ENCODE results near the gene HDAC5.

Gene HDAC5

DNA sequence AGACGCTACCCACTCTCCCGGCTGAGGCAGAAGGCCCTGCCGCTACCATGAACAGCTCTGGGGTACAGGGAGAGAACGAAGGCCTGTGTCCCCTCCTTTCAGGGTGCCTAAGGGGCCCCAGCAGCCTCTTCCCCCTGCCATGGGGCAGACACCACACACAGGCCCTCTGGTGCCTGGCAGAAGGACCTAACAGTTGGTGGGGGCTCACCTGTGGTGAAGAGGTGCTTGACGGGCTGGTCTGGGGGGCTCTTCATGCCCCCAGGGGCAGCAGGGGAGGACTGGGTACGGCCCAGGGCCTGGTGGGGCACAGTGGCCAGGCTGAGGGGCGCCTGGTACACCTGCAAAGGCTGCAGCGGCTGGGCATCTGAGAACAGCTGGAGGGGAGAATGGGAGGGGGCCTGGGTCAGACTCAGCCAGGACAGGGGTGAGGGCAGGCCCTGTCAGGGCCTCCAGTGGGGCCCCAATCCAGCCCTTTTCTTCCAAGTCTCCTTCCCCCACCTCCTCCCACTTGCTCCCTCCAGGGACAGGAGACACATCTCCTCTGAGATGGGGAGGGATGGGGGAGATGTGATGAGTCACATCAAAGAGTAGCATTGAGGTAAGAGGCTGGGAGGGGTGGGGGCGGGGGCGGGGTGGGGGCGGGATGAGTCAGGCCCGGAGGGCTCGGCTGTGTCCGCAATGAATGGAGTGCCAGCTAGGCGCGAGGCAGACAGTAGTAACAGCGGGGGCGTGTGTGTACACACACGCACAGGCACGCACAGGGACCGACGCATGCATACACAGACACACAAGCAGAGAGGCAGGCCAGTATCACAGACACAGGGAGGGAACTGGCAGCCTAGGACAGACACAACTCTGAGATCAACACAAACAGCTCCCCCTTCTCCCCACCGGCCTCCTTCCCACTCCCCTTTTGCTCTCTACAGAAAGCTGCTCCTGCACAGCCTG, 36.8 kb downstream of the HDAC5 start:
- DNase-seq (ENCODE audit: low spot score), result peak; percentile 61

- DNase-seq (ENCODE audit: low spot score), result no peak
Measured at GRCh38 chr17:44085908-44086307, 37.5 kb downstream of the HDAC5 start.

DNA sequence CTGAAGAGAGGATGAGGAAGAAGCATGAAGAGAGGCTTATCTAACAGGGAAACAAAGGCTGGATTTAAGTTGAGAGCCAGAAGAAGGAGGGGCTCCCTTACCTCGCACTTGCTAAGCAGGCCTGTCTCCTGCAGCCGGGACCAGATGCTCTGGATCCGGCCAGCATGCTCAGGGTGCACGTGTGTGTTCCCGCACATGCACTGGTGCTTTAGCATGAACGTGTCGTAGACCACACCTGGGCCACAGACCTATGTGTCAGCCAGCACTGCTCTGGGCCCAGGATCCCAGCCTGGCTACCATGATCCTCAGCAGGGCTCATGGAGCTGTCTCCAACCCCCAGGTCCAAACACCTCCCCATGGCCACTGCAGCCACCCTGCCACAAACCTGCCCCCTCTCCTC, 38.5 kb downstream of the HDAC5 start:
- DNase-seq (ENCODE audit: low spot score), result no peak

DNA sequence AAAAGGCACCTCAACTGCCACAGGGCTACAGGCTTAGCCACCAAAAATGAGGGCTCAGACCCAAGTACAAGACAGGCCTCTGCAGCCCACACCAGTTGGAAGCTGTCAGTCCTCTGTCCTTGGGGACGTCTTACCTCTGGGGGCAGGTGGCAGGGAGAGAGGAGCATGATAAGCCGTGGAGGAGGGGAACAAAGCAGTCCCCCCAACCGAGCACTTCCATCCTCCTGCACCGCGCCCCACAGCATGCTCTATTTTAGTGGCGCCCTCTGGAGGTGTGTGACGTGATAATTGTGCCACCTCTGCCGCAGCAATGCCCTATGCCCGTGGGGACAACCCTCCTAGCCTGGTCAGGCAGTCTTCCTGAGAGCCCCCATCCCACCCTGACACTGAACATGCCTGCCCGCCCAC, 39.3 kb downstream of the HDAC5 start:
- DNase-seq (ENCODE audit: low spot score), result no peak

DNA sequence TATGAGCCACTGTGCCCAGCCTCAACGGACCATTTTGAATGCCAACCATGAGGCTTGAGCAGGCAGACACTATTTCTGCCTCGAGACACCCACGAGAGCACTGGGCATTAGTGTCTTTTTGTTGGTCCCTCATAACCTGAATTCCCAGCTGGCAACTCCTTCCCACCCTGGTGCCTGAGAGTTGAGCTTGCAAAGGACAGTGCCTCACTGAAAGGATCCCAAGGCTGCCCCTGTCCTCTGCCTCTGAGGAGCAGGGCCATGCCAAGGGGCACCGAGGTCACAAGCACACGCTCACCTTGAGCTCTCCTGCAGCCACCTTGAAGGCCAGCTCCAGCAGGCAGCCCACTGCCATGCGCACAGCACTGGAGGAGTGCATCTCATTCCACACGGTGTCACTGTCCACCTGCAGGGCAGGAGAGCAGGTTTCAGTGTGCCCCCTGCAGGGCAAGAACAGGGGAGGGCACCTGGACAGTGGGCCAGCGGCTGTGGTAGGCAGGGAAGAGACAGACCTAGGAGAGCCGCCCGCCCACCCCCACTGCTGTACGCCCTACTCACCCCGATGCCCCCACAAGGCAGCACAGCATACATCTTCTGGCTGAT, 40.1 kb downstream of the HDAC5 start:
- no peak for DNase-seq (ENCODE audit: low spot score)

DNA sequence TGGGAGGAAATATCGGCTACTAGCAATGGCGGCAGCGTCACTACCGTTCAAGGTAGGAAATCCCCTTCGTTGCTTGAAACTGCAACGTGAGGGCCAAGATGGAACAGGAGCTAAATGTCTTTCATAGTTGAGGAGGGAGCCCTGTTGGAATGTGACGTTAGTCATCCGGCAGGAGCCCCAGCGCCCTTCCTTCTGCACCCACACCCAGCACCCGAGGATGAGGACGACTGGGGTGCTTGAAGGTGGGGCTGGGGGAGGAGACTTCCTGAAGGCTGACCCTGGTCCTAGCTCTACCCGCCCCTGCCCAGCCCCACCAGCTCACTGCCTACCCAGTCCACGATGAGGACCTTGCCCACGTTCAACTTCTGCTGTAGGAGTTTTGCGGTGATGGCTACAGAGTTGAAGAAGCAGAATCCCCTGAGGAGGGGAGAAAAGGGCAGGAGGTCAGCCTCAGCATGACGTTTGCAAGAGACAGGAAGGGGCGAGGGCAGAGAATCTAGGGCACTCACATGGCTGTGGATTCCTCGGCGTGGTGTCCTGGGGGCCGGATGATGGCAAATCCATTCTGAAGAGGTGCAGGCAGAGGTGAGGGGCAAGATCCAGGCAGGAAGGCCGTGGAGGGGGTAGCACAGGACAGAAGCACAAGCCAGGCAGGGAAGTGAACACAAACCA, 41.0 kb downstream of the HDAC5 start:
- no peak for DNase-seq (ENCODE audit: low spot score)

- DNase-seq (ENCODE audit: low spot score), result no peak
Measured at GRCh38 chr17:44081681-44082080, 41.8 kb downstream of the HDAC5 start.

DNA sequence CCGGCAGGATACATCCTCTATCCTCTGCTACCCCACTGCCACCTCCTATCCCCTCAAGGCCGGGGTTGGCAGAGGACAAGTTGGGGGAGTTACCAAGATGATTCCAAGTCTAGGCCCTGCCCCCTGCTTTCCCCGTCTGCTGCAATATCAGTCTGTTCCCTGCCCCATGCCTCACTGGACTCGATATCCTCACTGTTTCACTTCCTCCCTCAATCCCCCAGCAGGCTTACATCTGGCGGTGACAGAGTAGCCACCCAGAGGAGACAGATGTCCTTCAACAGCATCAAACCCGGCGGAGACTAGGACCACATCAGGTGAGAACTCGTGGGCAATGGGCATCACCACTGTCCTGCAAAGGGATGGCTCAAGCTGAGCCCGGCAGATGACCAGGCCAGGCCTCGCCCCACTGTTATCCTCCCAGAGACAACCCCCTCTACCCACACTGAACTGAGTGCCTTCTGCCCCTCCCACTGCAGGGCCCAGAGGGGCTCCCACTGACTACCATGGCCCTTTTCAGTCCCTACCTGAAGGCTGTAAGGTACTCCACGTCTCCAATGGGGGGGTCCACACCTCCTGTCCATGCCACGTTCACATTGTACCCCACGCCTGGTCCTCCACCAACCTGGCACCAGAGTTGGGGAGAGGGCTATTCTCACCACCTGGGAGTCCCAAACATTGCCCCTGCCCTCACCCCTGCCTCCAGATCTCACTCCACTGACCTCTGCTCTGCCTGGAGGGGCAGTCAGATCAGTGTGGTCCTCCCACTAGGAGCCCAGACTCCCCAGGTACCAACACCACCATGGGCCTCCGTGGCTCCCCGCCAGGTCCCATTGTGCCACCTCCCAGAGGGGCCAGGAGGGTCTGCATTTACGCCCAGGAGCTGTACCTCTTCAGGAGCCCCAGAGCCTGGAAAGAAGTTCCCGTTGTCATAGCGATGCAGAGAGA, 43.3 kb downstream of the HDAC5 start:
- peak; percentile 43 for DNase-seq (ENCODE audit: low spot score)

GRCh38 chr17:44078412-44078811, 45.0 kb downstream of the HDAC5 start:
- no peak for DNase-seq (ENCODE audit: low spot score)

GRCh38 chr17:44077595-44077909, 45.9 kb downstream of the HDAC5 start:
- DNase-seq (ENCODE audit: low spot score), result peak; percentile 47

DNA sequence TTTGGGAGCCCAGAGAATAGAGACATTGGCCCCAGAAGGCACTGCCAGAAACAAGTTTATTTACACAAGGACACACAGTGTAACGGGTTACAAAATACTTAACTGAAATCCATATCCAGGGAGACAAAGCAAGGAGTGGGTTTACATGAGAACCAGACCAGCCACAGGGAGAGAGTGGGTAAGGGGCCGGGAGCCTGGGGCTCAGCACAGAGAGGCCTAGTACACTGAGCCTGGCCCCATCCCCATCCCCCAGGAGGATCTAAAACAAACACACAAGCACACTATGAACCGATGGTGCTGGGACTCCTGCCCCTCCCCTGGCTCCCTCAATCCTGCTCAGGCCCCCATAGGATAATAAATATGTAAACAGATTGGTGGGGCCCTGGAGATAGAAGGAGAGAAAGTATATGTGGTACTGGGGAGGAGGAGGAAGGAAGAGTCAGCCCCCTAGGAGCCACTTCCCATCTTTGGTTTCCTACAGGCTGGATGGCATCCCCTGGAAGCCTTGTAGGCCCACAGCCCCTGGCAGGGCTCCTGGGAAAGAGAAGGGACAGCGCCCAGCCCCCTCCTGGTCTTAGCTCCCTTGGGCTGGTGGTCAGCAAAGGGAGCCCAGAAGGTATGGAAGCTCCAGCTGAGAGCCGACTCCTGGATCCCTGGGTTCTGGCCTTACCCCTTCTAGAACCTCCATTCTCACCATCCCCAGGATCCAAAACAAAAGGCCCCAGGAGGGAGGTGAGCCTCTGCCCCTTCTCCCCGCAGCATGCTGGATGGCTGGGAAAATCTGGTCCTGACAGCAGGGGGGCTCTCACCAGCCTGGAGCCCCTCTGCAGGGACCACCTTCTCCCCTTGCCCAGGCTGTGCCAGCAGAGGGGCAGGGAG, 46.5 kb downstream of the HDAC5 start:
- DNase-seq (ENCODE audit: low spot score), result no peak

DNA sequence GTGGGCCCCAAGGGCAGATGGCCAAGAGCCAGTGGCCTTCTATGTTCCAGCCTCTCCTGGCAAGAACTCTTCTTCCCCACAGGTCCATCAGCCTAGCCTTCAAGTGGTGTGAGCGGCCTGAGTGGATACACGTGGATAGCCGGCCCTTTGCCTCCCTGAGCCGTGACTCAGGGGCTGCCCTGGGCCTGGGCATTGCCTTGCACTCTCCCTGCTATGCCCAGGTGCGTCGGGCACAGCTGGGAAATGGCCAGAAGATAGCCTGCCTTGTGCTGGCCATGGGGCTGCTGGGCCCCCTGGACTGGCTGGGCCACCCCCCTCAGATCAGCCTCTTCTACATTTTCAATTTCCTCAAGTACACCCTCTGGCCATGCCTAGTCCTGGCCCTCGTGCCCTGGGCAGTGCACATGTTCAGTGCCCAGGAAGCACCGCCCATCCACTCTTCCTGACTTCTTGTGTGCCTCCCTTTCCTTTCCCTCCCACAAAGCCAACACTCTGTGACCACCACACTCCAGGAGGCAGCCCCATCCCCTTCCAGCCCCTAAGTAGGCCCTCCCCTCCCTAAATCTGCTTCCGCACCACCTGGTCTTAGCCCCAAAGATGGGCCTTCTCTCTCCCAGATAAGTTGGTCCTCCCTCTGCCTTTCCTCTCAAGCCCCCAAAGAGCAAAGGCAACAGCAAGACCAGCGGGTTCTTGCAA, 47.7 kb downstream of the HDAC5 start:
- no peak for DNase-seq (ENCODE audit: low spot score)

DNA sequence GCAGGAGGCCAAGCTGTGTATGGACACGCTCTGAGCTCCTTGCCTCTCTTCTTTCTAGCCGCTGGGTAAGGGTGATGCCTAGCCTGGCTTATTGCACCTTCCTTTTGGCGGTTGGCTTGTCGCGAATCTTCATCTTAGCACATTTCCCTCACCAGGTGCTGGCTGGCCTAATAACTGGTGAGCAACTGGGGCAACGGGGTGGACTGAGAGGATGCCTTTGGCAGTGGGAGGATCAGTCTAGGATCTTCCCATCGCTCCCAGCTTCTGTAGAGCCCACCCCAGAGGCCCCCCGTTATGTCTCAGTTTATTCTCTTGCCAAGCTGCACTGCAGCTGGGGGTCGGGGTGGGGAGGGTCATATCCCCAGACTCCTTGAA, 48.5 kb downstream of the HDAC5 start:
- no peak for DNase-seq (ENCODE audit: low spot score)

GRCh38 chr17:44074231-44074910, 49.1 kb downstream of the HDAC5 start:
- DNase-seq (ENCODE audit: low spot score), result no peak

GRCh38 chr17:44071772-44072171, 51.7 kb downstream of the HDAC5 start:
- DNase-seq (ENCODE audit: low spot score), result no peak

DNA sequence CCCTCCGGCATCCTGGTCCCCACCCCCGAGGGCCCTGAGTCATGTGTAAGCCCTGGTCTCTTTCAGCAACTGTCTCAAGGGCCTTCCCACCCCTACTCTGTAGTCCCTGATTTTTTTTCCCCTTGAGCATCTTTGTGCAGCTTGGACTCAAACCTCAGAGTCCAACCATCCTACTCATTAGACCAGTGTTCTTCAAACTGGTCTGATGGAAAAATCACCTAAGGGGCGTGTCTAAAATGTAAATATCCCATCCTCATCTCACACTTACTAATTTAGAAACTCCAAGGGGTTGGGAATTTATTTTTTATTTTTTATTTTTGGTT, 52.3 kb downstream of the HDAC5 start:
- no peak for DNase-seq (ENCODE audit: low spot score)

- DNase-seq (ENCODE audit: low spot score), result peak; percentile 96
Measured at GRCh38 chr17:44070455-44071197, 52.8 kb downstream of the HDAC5 start, which contains the start of gene G6PC3. TSS of gene G6PC3 (plus strand) at chr17:44070735. CDS start at chr17:44070966, 231 bp downstream.

DNA sequence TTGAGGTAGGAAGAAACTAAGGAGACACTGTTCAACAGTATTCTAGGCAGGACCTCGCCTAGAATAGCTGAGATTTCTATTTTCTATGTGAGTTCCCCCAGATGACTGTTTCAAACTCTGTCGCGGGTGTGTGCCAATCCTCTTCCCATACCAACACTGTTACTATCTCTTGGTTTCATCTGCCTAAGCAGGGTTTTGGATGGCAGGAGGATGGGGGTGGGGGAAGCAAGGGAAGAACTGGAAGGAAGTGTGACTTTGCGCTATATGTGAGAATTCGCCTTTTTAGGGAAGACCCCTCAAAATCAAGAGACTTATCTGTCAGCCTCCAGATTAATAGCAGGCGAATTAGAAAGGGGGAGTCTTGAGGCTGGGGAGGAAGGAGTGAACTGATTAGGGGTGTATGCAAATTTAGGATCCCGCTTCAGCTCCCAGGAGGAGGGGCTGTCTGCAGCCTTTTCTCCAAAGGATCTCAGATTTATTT, 53.4 kb downstream of the HDAC5 start:
- peak; percentile 30 for DNase-seq (ENCODE audit: low spot score)

GRCh38 chr17:44067545-44067940, 55.9 kb downstream of the HDAC5 start:
- no peak for DNase-seq (ENCODE audit: low spot score)
